Peyer's patch (tissue), 4 donors: ENCODE measurements around the gene OTX2. TPM values are rescaled to one million over a fixed set of nuclear protein-coding genes. Genes with fewer than 3 reads are reported as not detected.

Source experiments
- small RNA-seq, 2 donors: library from RNA; depleted of rRNA; stranded (forward); fragments of <200 nt; gene quantifications; one replicate each; pipeline ENCODE3, GENCODE V24; 2016
- total RNA-seq, 4 donors: library from RNA; depleted of rRNA; stranded (reverse); fragments of >200 nt; gene quantifications; one replicate each; pipeline ENCODE4 v1.1.0, GENCODE V29; 2016

The OTX2 gene
- total RNA-seq, 4 donors from 2014 or later, result not detected

Small RNA genes within 50 kb of the gene (small RNA-seq; reads per million reads assigned to genes)
- gene RN7SL461P (0 reads per million in 2 donors), gene RNU6-1204P (0 reads per million in 2 donors)

Other genes with a start within 250 kb of the OTX2 start
- 10 to 100 TPM; 13.3 to 43.5 (median 24.5) TPM for gene TMEM260, start 230.7 kb downstream of the OTX2 start, total RNA-seq